CD4-positive, alpha-beta T cell treated with Interleukin-21 for 1 hour (primary cell): ENCODE results near the gene ATP6V0C.
"Not testable (repeated sequence)": the region's sequence is repeated elsewhere in the genome, so short reads cannot be mapped to it uniquely, and the experiment has no call there.

Experiments used
- DNase-seq: peaks from one replicate; pipeline ENCODE4 v3.0.0-alpha.2; 2020

The ATP6V0C gene

GRCh38 chr16:2560131-2560797 lies 46.5 kb downstream of the ATP6V0C start:
- DNase-seq = not testable (repeated sequence)

GRCh38 chr16:2560798-2561133 lies 47.0 kb downstream of the ATP6V0C start:
- DNase-seq = peak; percentile 74

- not testable (repeated sequence) for DNase-seq
Measured at GRCh38 chr16:2567506-2567905, 53.8 kb downstream of the ATP6V0C start.

GRCh38 chr16:2568573-2568972 lies 54.8 kb downstream of the ATP6V0C start:
- not testable (repeated sequence) for DNase-seq
